ENCODE results near the gene TEFM.
"Not testable (repeated sequence)": the region's sequence is repeated elsewhere in the genome, so short reads cannot be mapped to it uniquely, and the experiment has no call there.

The TEFM gene

GRCh38 chr17:30920683-30921543 lies 14.9 kb upstream of the TEFM start:
- no peak for DNase-seq

DNA sequence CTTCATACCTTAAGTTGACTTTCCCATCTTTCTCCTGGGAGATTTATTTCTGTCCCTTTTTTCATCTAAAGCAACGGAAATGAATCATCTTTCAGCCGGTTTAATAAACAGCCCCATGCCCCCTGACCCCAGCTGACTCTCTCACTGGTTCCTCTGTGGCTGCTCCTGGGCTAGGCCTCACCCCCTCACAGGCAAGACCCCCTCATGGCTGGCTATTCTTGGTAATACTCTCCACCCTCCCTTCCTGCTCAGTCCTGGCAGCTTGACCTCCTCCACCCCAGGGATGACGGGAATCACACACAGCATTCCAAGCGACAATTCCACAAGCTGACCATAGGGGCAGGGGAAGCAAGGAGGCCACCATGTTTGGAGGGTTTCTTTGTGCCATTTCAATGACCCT lies 14.2 kb upstream of the TEFM start:
- no peak for DNase-seq

DNA sequence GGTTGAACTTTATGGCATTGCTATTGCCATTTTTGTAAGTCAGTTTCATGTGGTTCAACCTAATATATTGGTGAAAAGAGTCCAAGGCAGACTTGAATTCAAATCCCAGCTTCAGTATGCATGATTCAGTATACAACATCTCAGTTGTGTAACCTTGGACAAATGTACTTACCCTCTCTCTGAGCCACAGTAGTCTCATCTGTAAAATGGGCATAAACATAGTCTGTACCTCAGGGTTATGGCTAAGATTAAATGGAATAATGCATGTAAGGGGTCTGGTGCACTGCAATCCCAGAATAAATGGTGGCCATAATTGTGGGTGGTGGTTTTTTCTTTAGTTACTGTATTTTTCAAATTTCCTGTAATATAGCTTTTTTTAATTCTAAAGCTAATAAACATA lies 11.0 kb upstream of the TEFM start:
- DNase-seq, result no peak

GRCh38 chr17:30915833-30916611 lies 10.0 kb upstream of the TEFM start:
- no peak for DNase-seq

DNA sequence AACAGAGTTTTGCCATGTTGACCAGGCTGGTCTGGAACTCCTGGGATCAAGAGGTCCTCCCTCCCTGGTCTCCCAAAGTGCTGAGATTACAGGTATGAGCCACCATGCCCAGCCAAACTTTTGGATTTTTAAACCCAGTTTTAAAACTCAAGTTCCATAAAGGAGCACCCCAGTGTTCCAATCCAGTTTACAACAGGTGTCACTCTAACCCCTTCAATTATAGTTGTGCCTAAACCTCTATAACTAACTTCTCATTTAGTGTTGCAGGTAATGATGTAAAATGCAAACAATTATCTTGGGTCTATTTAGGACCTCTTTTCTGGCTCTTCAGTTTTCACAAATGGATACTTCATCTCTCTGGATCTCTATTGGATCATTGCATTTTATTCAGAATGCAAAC lies 7.9 kb upstream of the TEFM start:
- DNase-seq, result no peak

DNA sequence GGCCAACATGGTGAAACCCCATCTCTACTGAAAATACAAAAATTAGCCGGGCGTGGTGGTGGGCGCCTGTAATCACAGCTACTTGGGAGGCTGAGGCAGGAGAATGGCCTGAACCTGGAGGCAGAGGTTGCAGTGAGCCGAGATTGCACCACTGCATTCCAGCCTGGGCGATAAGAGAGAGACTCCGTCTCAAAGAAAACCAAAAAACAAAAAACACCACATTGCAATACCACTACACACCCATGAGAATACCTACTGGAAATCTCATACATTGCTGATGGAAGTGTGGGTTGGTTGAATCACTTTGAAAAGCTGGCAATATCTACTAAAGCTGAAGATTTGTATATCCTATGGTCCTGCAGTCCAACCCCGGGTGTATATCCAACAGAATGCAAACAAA lies 4.1 kb upstream of the TEFM start:
- not testable (repeated sequence) for DNase-seq

GRCh38 chr17:30908717-30909420 lies 2.8 kb upstream of the TEFM start:
- DNase-seq, result no peak

GRCh38 chr17:30905742-30906100 lies 317 bp downstream of the TEFM start:
- DNase-seq, result no peak

DNA sequence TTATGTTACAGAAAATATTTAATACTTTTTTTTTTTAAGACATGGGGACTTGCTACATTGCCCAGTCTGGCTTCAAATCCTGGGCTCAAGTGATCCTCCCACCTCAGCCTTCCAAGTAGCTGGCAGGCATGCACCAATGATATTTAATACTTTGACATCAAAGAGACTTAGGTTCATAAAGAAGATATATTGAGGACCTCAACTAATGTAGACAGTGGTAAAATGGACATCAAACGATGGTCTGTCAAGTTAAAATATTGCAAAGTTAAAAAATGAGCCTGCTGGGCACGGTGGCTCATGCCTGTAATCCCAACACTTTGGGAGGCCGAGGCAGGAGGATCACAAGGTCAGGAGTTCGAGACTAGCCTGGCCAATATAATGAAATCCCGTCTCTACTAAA lies 8.7 kb downstream of the TEFM start:
- no peak for DNase-seq

- DNase-seq, result no peak
Measured at GRCh38 chr17:30894236-30894635, 11.8 kb downstream of the TEFM start.

- DNase-seq, result no peak
Measured at GRCh38 chr17:30886187-30886586, 19.9 kb downstream of the TEFM start.

- DNase-seq, result no peak
Measured at GRCh38 chr17:30869005-30869404, 37.0 kb downstream of the TEFM start.

DNA sequence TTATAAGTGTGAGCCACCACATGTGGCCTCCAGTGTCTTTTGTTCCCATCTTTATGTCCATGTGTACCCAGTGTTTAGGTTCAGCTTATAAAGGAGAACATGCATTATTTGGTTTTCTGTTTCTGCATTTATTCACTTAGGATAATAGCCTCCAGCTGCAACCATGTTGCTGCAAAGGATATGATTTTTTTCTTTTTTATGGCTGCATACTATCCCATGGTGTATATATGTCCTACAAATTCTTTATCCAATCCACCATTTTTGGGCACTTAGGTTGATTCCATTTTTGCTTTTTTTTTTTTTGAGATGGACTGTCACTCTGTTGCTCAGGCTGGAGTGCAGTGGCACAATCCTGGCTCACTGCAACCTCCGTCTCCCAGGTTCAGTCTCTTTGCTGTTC lies 41.4 kb downstream of the TEFM start:
- DNase-seq, result no peak

DNA sequence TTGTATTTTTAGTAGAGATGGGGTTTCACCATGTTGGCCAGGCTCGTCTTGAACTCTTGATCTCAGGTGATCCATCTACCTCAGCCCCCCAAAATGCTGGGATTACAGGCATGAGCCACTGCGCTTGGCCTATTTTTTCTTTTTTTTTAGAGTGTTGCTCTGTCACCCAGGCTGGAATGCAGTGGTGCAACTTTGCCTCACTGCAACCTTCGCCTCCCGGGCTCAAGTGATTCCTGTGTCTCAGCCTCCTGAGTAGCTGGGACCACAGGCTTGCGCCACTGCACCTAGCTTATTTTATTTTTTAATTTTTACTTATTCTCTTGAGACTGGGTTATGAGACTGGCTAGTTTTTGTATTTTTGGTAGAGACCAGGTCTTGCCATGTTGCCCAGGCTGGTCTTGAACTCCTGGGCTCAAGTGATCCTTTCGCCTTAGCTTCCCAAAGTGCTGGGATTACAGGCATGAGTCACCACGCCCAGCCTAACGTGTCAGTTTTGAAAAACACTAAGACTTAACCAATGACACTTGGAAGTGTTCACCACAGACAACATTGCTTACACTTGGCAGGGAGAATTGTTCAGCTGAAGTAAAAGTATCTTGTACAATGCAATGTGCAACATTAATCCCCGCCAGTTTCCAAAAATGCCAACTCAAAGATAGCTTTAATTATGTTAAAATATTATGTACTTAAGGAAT lies 47.3 kb downstream of the TEFM start:
- no peak for DNase-seq

GRCh38 chr17:30854146-30854545 lies 51.9 kb downstream of the TEFM start:
- DNase-seq, result no peak

Measured in T-helper 9 cell (primary cell).